Pons (tissue), 1 donor: ENCODE results near the gene CNN3.
A peak's percentile ranks its signal among the peaks of the same experiment; 100 is the strongest.

Experiments used
- DNase-seq: peaks from one replicate; pipeline ENCODE4 v3.0.0-alpha.2; 2016; ENCODE audit warnings: low spot score

CNN3 gene

GRCh38 chr1:94887603-94888171 lies 39.2 kb downstream of the CNN3 start:
- no peak for DNase-seq

GRCh38 chr1:94887106-94887505 lies 39.8 kb downstream of the CNN3 start:
- DNase-seq, result no peak

DNA sequence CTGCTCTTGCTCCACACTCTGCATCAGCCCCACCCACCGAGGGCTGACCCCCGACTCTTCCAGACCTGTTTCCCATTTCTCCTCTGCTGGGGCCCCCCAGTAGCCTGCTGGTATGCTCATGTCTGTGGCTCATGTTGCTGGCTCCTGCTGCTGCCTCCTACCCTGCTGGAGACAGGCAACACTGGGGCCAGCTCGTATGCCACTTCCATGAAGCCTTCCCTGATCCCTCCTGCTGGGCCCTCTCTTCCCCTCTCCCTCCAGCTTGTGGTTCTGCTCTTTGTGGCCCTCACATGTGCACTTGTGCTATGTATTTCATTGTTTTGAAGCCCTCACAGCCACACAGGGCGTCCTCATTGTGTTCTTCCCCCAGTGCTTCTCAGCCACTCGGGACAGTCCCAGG lies 40.5 kb downstream of the CNN3 start:
- no peak for DNase-seq

- no peak for DNase-seq
These were observed 42.4 kb downstream of the CNN3 start for GRCh38 chr1:94884507-94884906.

- peak; percentile 47 for DNase-seq
These were observed 42.8 kb downstream of the CNN3 start for GRCh38 chr1:94884106-94884505.

DNA sequence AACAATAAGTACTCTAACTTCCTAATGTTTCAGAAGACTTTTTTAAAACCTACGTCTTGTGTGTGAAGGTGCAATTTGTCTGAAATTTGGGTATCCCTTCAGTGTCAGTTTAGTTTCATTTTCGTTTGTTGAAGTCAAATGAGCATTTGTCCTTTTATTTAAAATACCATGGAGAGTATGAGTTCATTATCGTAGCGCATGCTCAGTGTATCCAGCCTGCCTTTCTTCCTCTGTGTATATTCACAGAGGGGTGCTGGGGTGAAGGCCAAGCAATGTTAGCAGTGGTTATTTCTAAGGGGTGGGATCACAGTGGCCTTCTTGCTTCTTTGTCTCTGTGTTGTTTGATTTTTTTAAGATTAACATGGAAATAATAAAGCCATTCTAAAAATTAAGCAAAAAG lies 43.2 kb downstream of the CNN3 start:
- peak; percentile 36 for DNase-seq

GRCh38 chr1:94878329-94878728 lies 48.6 kb downstream of the CNN3 start:
- no peak for DNase-seq

GRCh38 chr1:94876362-94876761 lies 50.5 kb downstream of the CNN3 start:
- no peak for DNase-seq

- DNase-seq, result no peak
These were observed 51.1 kb downstream of the CNN3 start for GRCh38 chr1:94875794-94876193.

DNA sequence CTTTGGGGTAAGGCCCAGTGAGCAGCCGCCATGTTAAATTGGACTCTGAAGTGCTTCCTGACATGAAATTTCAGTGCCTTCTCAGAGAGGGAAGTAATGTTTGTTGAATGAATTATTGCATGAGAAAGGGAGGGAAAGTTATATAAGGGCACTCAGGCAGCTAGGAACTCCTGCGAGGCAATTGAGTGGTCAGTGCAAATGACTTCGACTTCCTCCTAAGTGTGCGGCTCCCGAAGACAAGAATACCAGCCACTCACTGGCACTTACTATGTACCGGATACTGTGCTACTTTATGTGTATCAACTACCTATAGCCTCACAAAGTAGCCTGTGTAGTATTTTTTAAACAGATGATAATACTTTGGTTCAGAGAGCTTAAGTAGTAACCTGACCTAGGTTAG lies 52.5 kb downstream of the CNN3 start:
- no peak for DNase-seq

DNA sequence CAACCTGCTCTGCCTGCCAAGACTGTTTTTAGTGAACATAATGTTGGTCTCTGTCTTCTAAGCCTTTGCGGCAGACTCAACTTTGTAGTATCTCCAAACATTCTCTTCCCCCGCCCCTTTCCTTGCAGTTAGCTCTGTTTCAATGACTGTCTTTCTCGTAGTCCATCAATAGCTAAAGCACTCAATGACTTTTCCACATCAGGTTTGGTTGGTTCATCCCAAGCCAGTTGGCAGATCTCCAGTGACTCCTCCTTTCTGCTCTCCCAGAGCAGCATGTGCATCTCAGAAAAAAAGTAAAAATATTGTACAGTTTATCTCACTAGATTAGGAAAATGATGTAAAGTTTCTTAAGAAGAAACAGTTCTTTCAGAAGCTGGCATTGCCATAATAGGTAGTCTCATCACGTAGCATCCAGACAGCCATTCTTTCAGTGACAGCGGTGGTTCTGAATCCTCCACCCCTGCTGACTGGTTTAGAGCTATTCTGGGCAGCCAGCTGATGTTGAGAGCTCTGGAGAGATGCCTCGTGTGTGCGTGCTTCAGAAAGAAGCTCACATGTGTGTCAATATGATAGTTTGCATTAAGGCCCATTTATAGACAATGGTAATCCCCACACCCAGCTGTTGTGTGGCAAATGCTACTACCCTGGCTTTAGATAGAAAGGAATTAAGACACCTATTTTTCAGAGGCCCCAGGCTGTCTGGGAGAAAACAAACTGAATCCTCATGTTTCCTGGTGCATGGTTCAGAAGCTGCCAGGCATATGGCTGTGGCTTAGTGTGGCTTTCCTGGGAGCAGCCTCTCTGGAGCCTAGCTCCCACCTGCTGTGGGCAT lies 53.2 kb downstream of the CNN3 start:
- peak; percentile 97 for DNase-seq

DNA sequence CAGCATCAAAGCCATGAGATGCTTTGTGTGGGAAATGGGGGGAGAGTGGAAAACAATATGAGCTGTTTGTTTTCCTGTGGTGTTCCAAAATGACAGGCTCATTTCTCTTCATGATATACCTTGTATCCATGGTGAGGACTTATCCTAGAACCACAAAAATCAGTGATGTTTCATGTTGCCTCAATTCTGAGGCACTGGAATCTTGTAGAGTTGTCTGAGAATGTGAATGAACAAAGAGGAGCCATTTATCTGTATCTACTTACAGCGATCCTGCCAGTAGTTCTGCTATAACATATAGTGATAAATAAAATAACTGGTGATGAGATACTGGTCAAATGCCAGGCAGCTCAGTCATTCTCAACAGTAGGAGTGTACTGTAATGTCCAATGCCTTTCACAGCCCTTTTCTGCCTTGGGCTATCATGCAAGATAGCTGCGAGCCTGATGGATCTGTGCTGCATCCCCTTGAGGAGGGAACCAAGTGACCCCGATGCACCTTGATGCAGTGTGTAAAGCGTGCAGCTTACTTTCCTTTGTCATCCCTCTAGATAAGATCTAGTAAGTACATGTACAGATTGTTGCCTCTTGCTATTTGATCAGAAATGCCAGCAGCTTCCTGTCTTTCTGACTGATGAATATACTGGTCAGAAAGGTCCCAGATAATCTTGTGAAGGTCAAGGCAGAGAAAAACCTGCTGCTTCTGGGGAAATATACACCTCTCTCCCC lies 54.0 kb downstream of the CNN3 start:
- DNase-seq, result no peak

DNA sequence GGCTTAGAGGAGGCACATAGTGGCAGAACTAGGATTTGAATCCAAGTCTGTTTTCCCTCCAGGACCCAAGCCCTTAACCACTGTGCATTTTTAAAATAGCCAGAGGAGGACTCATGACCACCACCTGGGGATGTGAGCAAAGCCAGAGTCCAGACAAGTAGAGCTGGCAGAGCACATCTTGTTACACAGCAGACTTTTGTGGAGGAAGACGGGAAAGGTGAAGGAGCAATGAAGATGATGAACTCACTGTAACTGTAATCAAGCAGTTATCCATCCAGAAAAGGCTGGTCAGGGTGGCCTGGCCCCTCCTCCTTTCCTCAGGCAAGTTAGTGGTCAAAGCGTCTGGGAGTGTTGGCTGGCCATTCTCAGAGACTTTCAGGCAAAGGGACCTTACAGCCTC lies 55.9 kb downstream of the CNN3 start:
- no peak for DNase-seq

GRCh38 chr1:94866164-94866807 lies 60.6 kb downstream of the CNN3 start:
- DNase-seq, result peak; percentile 77

- DNase-seq, result peak; percentile 57
These were observed 61.5 kb downstream of the CNN3 start for GRCh38 chr1:94865360-94865759.

- DNase-seq, result no peak
These were observed 62.1 kb downstream of the CNN3 start for GRCh38 chr1:94864821-94865220.

GRCh38 chr1:94863919-94864318 lies 63.0 kb downstream of the CNN3 start:
- DNase-seq, result peak; percentile 61

- DNase-seq, result no peak
These were observed 63.5 kb downstream of the CNN3 start for GRCh38 chr1:94863297-94863911.

GRCh38 chr1:94862718-94863117 lies 64.2 kb downstream of the CNN3 start:
- DNase-seq, result no peak

DNA sequence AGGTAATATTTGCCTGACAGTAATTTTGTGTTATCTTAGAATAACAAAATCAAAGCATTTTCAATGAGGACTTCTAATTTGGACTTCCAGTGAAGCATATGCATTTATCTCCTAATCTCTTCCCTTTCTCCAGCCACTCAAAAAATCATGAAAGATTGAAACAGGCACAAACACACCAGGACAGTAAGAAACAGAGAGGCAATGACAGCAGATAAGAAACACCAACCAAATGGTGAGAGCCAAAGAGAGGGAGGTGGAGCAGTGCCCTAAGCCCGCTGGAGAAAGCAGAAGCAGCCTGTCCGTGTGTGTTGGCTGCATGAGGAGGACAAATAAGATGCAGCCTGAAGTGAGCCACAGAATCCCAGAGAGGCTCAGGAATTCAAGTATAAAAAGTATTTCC lies 67.7 kb downstream of the CNN3 start:
- DNase-seq, result no peak

- no peak for DNase-seq
These were observed 68.6 kb downstream of the CNN3 start for GRCh38 chr1:94858276-94858675.

- no peak for DNase-seq
These were observed 70.0 kb downstream of the CNN3 start for GRCh38 chr1:94856868-94857267.
